Measurements from ENCODE around the gene PCDHGA9.
A peak's percentile ranks its signal among the peaks of the same experiment; 100 is the strongest.
"Not testable (repeated sequence)": the region's sequence is repeated elsewhere in the genome, so short reads cannot be mapped to it uniquely, and the experiment has no call there.

PCDHGA9 gene

DNA sequence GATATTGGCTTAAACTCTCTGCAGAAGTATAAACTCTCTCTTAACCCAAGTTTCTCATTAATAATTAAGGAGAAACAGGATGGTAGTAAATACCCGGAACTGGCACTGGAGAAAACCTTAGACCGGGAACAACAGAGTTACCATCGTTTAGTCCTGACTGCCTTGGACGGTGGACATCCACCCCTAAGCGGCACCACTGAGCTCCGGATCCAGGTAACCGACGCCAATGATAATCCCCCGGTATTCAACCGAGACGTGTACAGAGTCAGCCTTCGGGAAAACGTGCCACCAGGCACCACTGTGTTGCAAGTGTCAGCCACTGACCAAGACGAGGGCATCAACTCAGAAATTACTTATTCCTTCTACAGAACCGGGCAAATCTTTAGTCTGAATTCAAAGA is 4.0 kb upstream of the PCDHGA9 start:
- Histone ChIP-seq H3K27me3 (ENCODE audit: control insufficient read depth in 5 of 5, insufficient read depth in 4 of 5, low read length in 5 of 5) (peaks cover 0 to 10% (median 5%) of the 10 kb centered on the region in 5 donors), H3K4me1 (ENCODE audit: control insufficient read depth in 5 of 5, insufficient read depth in 5 of 5, low read length in 5 of 5) (peaks cover 0 to 10% (median 6%) of the 10 kb centered on the region in 5 donors), H3K27ac (ENCODE audit: low read depth, low read length) (no peak overlapping the region), H3K9me3 (ENCODE audit: control insufficient read depth in 5 of 5, low read length in 5 of 5) (peaks cover 27 to 70% (median 53%) of the 10 kb centered on the region in 5 donors), H3K9ac (ENCODE audit: low read length in 5 of 5) (no peak overlapping the region), H3K36me3 (ENCODE audit: control insufficient read depth in 5 of 5, insufficient read depth in 5 of 5, low read length in 5 of 5) (no peaks in the 10 kb centered on the region), H3K4me3 (ENCODE audit: low read depth in 1 of 5, low read length in 5 of 5) (peak overlapping the region; percentile 39 to 60 (median 45))

DNA sequence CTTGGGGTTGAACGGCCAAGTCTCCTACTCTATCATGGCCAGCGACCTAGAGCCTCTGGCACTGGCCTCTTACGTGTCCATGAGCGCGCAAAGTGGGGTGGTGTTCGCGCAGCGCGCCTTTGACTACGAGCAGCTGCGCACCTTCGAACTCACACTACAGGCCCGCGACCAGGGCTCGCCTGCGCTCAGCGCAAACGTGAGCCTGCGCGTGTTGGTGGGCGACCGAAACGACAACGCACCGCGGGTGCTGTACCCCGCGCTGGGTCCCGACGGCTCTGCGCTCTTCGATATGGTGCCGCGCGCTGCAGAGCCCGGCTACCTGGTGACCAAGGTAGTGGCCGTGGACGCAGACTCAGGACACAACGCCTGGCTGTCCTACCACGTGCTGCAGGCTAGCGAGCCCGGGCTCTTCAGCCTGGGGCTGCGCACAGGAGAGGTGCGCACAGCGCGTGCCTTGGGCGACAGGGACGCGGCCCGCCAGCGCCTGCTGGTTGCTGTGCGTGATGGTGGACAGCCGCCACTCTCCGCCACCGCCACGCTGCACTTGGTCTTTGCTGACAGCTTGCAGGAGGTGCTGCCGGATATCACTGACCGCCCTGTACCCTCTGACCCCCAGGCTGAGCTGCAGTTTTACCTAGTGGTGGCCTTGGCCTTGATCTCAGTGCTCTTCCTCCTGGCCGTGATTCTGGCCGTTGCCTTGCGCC is 2.9 kb upstream of the PCDHGA9 start:
- Histone ChIP-seq H3K27ac (ENCODE audit: low read depth, low read length) (no peak overlapping the region), H3K4me3 (ENCODE audit: low read depth in 1 of 5, low read length in 5 of 5) (peak overlapping the region in 4 of 5 donors; percentile 32 to 60 (median 42)), H3K9ac (ENCODE audit: low read length in 5 of 5) (no peak overlapping the region), H3K27me3 (ENCODE audit: control insufficient read depth in 5 of 5, insufficient read depth in 4 of 5, low read length in 5 of 5) (peaks cover 0 to 7% (median 6%) of the 10 kb centered on the region in 5 donors), H3K9me3 (ENCODE audit: control insufficient read depth in 5 of 5, low read length in 5 of 5) (peaks cover 29 to 70% (median 54%) of the 10 kb centered on the region in 5 donors), H3K4me1 (ENCODE audit: control insufficient read depth in 5 of 5, insufficient read depth in 5 of 5, low read length in 5 of 5) (peaks cover 0 to 10% (median 6%) of the 10 kb centered on the region in 5 donors), H3K36me3 (ENCODE audit: control insufficient read depth in 5 of 5, insufficient read depth in 5 of 5, low read length in 5 of 5) (no peaks in the 10 kb centered on the region)

DNA sequence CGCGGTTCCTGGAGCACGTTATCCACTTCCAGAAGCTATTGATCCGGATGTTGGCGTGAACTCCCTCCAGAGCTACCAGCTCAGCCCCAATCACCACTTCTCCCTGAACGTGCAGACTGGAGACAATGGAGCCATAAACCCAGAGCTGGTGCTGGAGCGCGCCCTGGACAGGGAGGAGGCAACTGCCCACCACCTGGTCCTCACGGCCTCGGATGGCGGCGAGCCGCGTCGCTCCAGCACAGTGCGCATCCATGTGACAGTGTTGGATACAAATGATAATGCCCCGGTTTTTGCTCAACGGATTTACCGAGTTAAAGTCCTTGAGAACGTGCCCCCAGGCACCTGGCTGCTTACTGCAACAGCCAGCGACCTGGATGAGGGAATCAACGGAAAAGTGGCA is 809 bp downstream of the PCDHGA9 start:
- H3K27me3 ChIP-seq (ENCODE audit: control insufficient read depth in 5 of 5, insufficient read depth in 4 of 5, low read length in 5 of 5), result peaks cover 0 to 7% (median 3%) of the 10 kb centered on the region in 5 donors
- H3K4me1 ChIP-seq (ENCODE audit: control insufficient read depth in 5 of 5, insufficient read depth in 5 of 5, low read length in 5 of 5), result peaks cover 0 to 11% (median 10%) of the 10 kb centered on the region in 5 donors
- no peak overlapping the region for H3K27ac ChIP-seq (ENCODE audit: low read depth, low read length)
- no peaks in the 10 kb centered on the region for H3K36me3 ChIP-seq (ENCODE audit: control insufficient read depth in 5 of 5, insufficient read depth in 5 of 5, low read length in 5 of 5)
- peaks cover 36 to 72% (median 68%) of the 10 kb centered on the region in 5 donors for H3K9me3 ChIP-seq (ENCODE audit: control insufficient read depth in 5 of 5, low read length in 5 of 5)
- H3K9ac ChIP-seq (ENCODE audit: low read length in 5 of 5), result no peak overlapping the region
- H3K4me3 ChIP-seq (ENCODE audit: low read depth in 1 of 5, low read length in 5 of 5), result peak overlapping the region in 4 of 5 donors; percentile 54 to 66 (median 60)

- H3K36me3 ChIP-seq (ENCODE audit: control insufficient read depth in 5 of 5, insufficient read depth in 5 of 5, low read length in 5 of 5); H3K27ac ChIP-seq (ENCODE audit: low read depth, low read length): not testable (repeated sequence)
- peak within 1 kb of the TSS; percentile 51 to 59 (median 53) for H3K4me3 ChIP-seq (ENCODE audit: low read depth in 1 of 5, low read length in 5 of 5)
- H3K9me3 ChIP-seq (ENCODE audit: control insufficient read depth in 5 of 5, low read length in 5 of 5), result peaks cover 43 to 72% (median 65%) of the 10 kb centered on the region in 5 donors
- peaks cover 0 to 10% (median 5%) of the 10 kb centered on the region in 5 donors for H3K27me3 ChIP-seq (ENCODE audit: control insufficient read depth in 5 of 5, insufficient read depth in 4 of 5, low read length in 5 of 5)
- peak within 1 kb of the TSS in 1 of 5 donors; percentile 41 for H3K9ac ChIP-seq (ENCODE audit: low read length in 5 of 5)
- peaks cover 0 to 18% (median 16%) of the 10 kb centered on the region in 5 donors for H3K4me1 ChIP-seq (ENCODE audit: control insufficient read depth in 5 of 5, insufficient read depth in 5 of 5, low read length in 5 of 5)
Measured at GRCh38 chr5:141407790-141408505, 5.4 kb downstream of the PCDHGA9 start, which contains the start of gene PCDHGB6. Gene PCDHGB6 (plus strand): TSS chr5:141408021. CDS start chr5:141408203, 182 bp downstream.

GRCh38 chr5:141409598-141410306 is 7.2 kb downstream of the PCDHGA9 start:
- H3K36me3 ChIP-seq (ENCODE audit: control insufficient read depth in 5 of 5, insufficient read depth in 5 of 5, low read length in 5 of 5), result no peaks in the 10 kb centered on the region
- H3K9me3 ChIP-seq (ENCODE audit: control insufficient read depth in 5 of 5, low read length in 5 of 5), result peaks cover 43 to 71% (median 64%) of the 10 kb centered on the region in 5 donors
- H3K4me3 ChIP-seq (ENCODE audit: low read depth in 1 of 5, low read length in 5 of 5), result peak overlapping the region; percentile 36 to 59 (median 51)
- no peak overlapping the region for H3K27ac ChIP-seq (ENCODE audit: low read depth, low read length)
- H3K9ac ChIP-seq (ENCODE audit: low read length in 5 of 5), result no peak overlapping the region
- H3K27me3 ChIP-seq (ENCODE audit: control insufficient read depth in 5 of 5, insufficient read depth in 4 of 5, low read length in 5 of 5), result peaks cover 0 to 10% (median 5%) of the 10 kb centered on the region in 5 donors
- peaks cover 0 to 24% (median 22%) of the 10 kb centered on the region in 5 donors for H3K4me1 ChIP-seq (ENCODE audit: control insufficient read depth in 5 of 5, insufficient read depth in 5 of 5, low read length in 5 of 5)

- H3K9ac ChIP-seq (ENCODE audit: low read length in 5 of 5), result no peak overlapping the region
- peaks cover 0 to 24% (median 22%) of the 10 kb centered on the region in 5 donors for H3K4me1 ChIP-seq (ENCODE audit: control insufficient read depth in 5 of 5, insufficient read depth in 5 of 5, low read length in 5 of 5)
- peak overlapping the region in 4 of 5 donors; percentile 5 to 36 (median 10) for H3K4me3 ChIP-seq (ENCODE audit: low read depth in 1 of 5, low read length in 5 of 5)
- H3K36me3 ChIP-seq (ENCODE audit: control insufficient read depth in 5 of 5, insufficient read depth in 5 of 5, low read length in 5 of 5), result no peaks in the 10 kb centered on the region
- H3K27me3 ChIP-seq (ENCODE audit: control insufficient read depth in 5 of 5, insufficient read depth in 4 of 5, low read length in 5 of 5), result peaks cover 0 to 10% (median 5%) of the 10 kb centered on the region in 5 donors
- no peak overlapping the region for H3K27ac ChIP-seq (ENCODE audit: low read depth, low read length)
- peaks cover 38 to 66% (median 60%) of the 10 kb centered on the region in 5 donors for H3K9me3 ChIP-seq (ENCODE audit: control insufficient read depth in 5 of 5, low read length in 5 of 5)
Measured at GRCh38 chr5:141411575-141411974, 9.0 kb downstream of the PCDHGA9 start.

- peak within 1 kb of the TSS; percentile 56 to 78 (median 68) for H3K4me3 ChIP-seq (ENCODE audit: low read depth in 1 of 5, low read length in 5 of 5)
- H3K27ac ChIP-seq (ENCODE audit: low read depth, low read length), result no peak within 1 kb of the TSS
- peaks cover 0 to 10% (median 5%) of the 10 kb centered on the region in 5 donors for H3K27me3 ChIP-seq (ENCODE audit: control insufficient read depth in 5 of 5, insufficient read depth in 4 of 5, low read length in 5 of 5)
- peaks cover 33 to 65% (median 52%) of the 10 kb centered on the region in 5 donors for H3K9me3 ChIP-seq (ENCODE audit: control insufficient read depth in 5 of 5, low read length in 5 of 5)
- H3K36me3 ChIP-seq (ENCODE audit: control insufficient read depth in 5 of 5, insufficient read depth in 5 of 5, low read length in 5 of 5), result no peaks in the 10 kb centered on the region
- H3K9ac ChIP-seq (ENCODE audit: low read length in 5 of 5), result peak within 1 kb of the TSS in 3 of 5 donors; percentile 30 to 56 (median 32)
- H3K4me1 ChIP-seq (ENCODE audit: control insufficient read depth in 5 of 5, insufficient read depth in 5 of 5, low read length in 5 of 5), result peaks cover 0 to 27% (median 25%) of the 10 kb centered on the region in 5 donors
Measured at GRCh38 chr5:141412854-141413539, 10.4 kb downstream of the PCDHGA9 start, which contains the start of gene PCDHGA10. Gene PCDHGA10 (plus strand): TSS chr5:141412987. CDS start chr5:141413176, 189 bp downstream.

DNA sequence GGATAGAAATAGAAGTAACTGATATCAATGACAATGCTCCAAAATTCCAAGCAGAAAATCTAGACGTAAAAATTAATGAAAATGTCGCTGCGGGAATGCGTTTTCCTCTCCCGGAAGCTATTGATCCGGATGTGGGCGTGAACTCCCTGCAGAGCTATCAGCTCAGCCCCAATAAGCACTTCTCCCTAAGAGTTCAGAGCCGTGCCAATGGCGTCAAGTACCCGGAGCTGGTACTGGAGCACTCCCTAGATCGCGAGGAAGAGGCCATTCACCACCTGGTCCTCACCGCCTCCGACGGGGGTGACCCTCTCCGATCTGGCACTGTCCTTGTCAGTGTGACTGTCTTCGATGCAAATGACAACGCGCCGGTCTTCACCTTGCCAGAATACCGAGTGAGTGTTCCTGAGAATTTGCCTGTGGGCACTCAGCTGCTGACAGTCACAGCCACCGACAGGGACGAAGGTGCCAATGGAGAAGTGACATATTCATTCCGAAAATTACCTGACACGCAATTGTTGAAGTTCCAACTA is 11.0 kb downstream of the PCDHGA9 start:
- Histone ChIP-seq H3K27me3 (ENCODE audit: control insufficient read depth in 5 of 5, insufficient read depth in 4 of 5, low read length in 5 of 5) (peaks cover 0 to 10% (median 5%) of the 10 kb centered on the region in 5 donors), H3K9me3 (ENCODE audit: control insufficient read depth in 5 of 5, low read length in 5 of 5) (peaks cover 36 to 65% (median 54%) of the 10 kb centered on the region in 5 donors), H3K36me3 (ENCODE audit: control insufficient read depth in 5 of 5, insufficient read depth in 5 of 5, low read length in 5 of 5) (no peaks in the 10 kb centered on the region), H3K4me3 (ENCODE audit: low read depth in 1 of 5, low read length in 5 of 5) (peak overlapping the region; percentile 56 to 76 (median 68)), H3K27ac (ENCODE audit: low read depth, low read length) (no peak overlapping the region), H3K4me1 (ENCODE audit: control insufficient read depth in 5 of 5, insufficient read depth in 5 of 5, low read length in 5 of 5) (peaks cover 0 to 30% (median 23%) of the 10 kb centered on the region in 5 donors), H3K9ac (ENCODE audit: low read length in 5 of 5) (peak overlapping the region in 1 of 5 donors; percentile 56)
